ENCODE results near the gene SSC5D. TPM values are rescaled to one million over a fixed set of nuclear protein-coding genes. Genes with fewer than 3 reads are reported as not detected.

Gene SSC5D
- total and polyA plus RNA-seq, 9 of the 15 experiments (the other 6 are each of a cell fraction or from before 2014, with no cell fraction given) = 0.04 to 0.71 (median 0.14) TPM; not detected in 2

- TF ChIP-seq PREB (CRISPR knock-in tag; IDR thresholded peaks at IDR 0.05) = 0 out of 2 replicates have a peak, but pooled peaks have one; percentile 73
- TF ChIP-seq POLR3A (IDR thresholded peaks at IDR 0.05; ENCODE audit: borderline replicate concordance, extremely low read depth, insufficient read depth, insufficient read length) = no peak
- peak; percentile 87 for TF ChIP-seq EP400 (IDR thresholded peaks at IDR 0.05)
- TF ChIP-seq SP2 (IDR thresholded peaks at IDR 0.05; ENCODE audit: extremely low read depth, low read depth, low read length, poor library complexity, severe bottlenecking) = no peak
- peak; percentile 96 for TF ChIP-seq CBFB (CRISPR knock-in tag; IDR thresholded peaks at IDR 0.05)
- no peak for TF ChIP-seq MYBL2 (IDR thresholded peaks at IDR 0.05; ENCODE audit: low read depth)
- TF ChIP-seq MYBL2 (CRISPR knock-in tag; IDR thresholded peaks at IDR 0.05; ENCODE audit: borderline replicate concordance) = peak; percentile 42; the same call in 1 of the 2 replicates
- TF ChIP-seq SMAD1 (IDR thresholded peaks at IDR 0.05; ENCODE audit: low read depth, low read length, partially characterized antibody) = no peak
- TF ChIP-seq STAG1 (CRISPR knock-in tag; IDR thresholded peaks at IDR 0.05; ENCODE audit: borderline replicate concordance) = peak; percentile 95
- no peak for TF ChIP-seq ZNF407 (IDR thresholded peaks at IDR 0.05; ENCODE audit: low read depth)
- 0 out of 2 replicates have a peak, but pooled peaks have one; percentile 13 for TF ChIP-seq ZBTB9 (CRISPR knock-in tag; IDR thresholded peaks at IDR 0.05)
- TF ChIP-seq UBTF (IDR thresholded peaks at IDR 0.05; ENCODE audit: borderline replicate concordance in 1 of 2, low read depth in 2 of 2, low read length in 2 of 2) = no peak
- TF ChIP-seq HNRNPK (IDR thresholded peaks at IDR 0.05; ENCODE audit: low read depth, low read length, poor library complexity, severe bottlenecking) = no peak
These were observed 15.4 kb downstream of the SSC5D start (continued) for GRCh38 chr19:55503502-55504251.
